Dendritic cell treated with granulocyte-macrophage colony-stimulating factor and Interleukin-4, amounts not matched to agents 40 ng/mL and 50 ng/mL, for 4 days (primary cell): Measurements from ENCODE around the gene COX7B2.

Experiments
- H3K27ac Mint-ChIP-seq: one replicate; pipeline ENCODE4 v1.8.0; 2022; ENCODE audit warnings: mild to moderate bottlenecking, mixed read lengths
- H3K27me3 Mint-ChIP-seq: one replicate; pipeline ENCODE4 v1.8.0; 2022; ENCODE audit warnings: mild to moderate bottlenecking, mixed read lengths
- H3K36me3 Mint-ChIP-seq: one replicate; pipeline ENCODE4 v1.8.0; 2022; ENCODE audit warnings: low read depth, mixed read lengths
- H3K4me1 Mint-ChIP-seq: one replicate; pipeline ENCODE4 v1.8.0; 2022; ENCODE audit warnings: low read depth, mixed read lengths
- H3K4me3 Mint-ChIP-seq: one replicate; pipeline ENCODE4 v1.8.0; 2022; ENCODE audit warnings: mild to moderate bottlenecking, moderate library complexity, mixed read lengths
- H3K9me3 Mint-ChIP-seq: one replicate; pipeline ENCODE4 v1.8.0; 2022; ENCODE audit warnings: mixed read lengths
- intact Hi-C: fragments of 100-400 bp; cut with micrococcal nuclease; formaldehyde crosslinking; loops from one replicate; pipeline ENCODE4 v1.15.0; 2022

COX7B2 gene

GRCh38 chr4:46909078-46909477 is at the start of gene COX7B2:
TSS of gene COX7B2 (minus strand) at chr4:46909245. CDS start at chr4:46735192, 174,053 bp downstream.
- Mint-ChIP-seq H3K4me1 (no peaks in the 10 kb centered on the region), H3K27ac (no peak within 1 kb of the TSS), H3K9me3 (peaks cover 20% of the 10 kb centered on the region), H3K36me3 (no peaks in the 10 kb centered on the region), H3K4me3 (no peak within 1 kb of the TSS), H3K27me3 (no peaks in the 10 kb centered on the region)
- intact Hi-C loops: no loop called here

GRCh38 chr4:46956451-46956850 is 47.4 kb upstream of the COX7B2 start:
- Mint-ChIP-seq H3K4me1 (no peaks in the 10 kb centered on the region), H3K27me3 (peaks cover 1% of the 10 kb centered on the region), H3K4me3 (no peak overlapping the region), H3K9me3 (no peaks in the 10 kb centered on the region), H3K36me3 (no peaks in the 10 kb centered on the region), H3K27ac (no peak overlapping the region)
- intact Hi-C loops: no loop called here

GRCh38 chr4:46955601-46956000 is 46.6 kb upstream of the COX7B2 start:
- no peak overlapping the region for H3K27ac Mint-ChIP-seq
- H3K4me3 Mint-ChIP-seq: no peak overlapping the region
- H3K36me3 Mint-ChIP-seq: no peaks in the 10 kb centered on the region
- no peaks in the 10 kb centered on the region for H3K9me3 Mint-ChIP-seq
- peaks cover 1% of the 10 kb centered on the region for H3K27me3 Mint-ChIP-seq
- no peaks in the 10 kb centered on the region for H3K4me1 Mint-ChIP-seq
- intact Hi-C loops: no loop called here

- Mint-ChIP-seq H3K36me3 (no peaks in the 10 kb centered on the region), H3K9me3 (no peaks in the 10 kb centered on the region), H3K4me3 (no peak overlapping the region), H3K4me1 (no peaks in the 10 kb centered on the region), H3K27ac (no peak overlapping the region), H3K27me3 (peaks cover 1% of the 10 kb centered on the region)
- intact Hi-C loops: no loop called here
Observed at GRCh38 chr4:46954643-46955042, 45.6 kb upstream of the COX7B2 start.

GRCh38 chr4:46953564-46953963 is 44.5 kb upstream of the COX7B2 start:
- Mint-ChIP-seq H3K4me3 (no peak overlapping the region), H3K36me3 (no peaks in the 10 kb centered on the region), H3K9me3 (no peaks in the 10 kb centered on the region), H3K4me1 (no peaks in the 10 kb centered on the region), H3K27ac (no peak overlapping the region), H3K27me3 (peaks cover 1% of the 10 kb centered on the region)
- intact Hi-C loops: no loop called here

- Mint-ChIP-seq H3K9me3 (no peaks in the 10 kb centered on the region), H3K36me3 (no peaks in the 10 kb centered on the region), H3K4me3 (no peak overlapping the region), H3K4me1 (no peaks in the 10 kb centered on the region), H3K27ac (no peak overlapping the region), H3K27me3 (peaks cover 1% of the 10 kb centered on the region)
- intact Hi-C loops: no loop called here
Observed at GRCh38 chr4:46952451-46952850, 43.4 kb upstream of the COX7B2 start.

- intact Hi-C loops: no loop called here
- no peak overlapping the region for H3K27ac Mint-ChIP-seq
- H3K4me3 Mint-ChIP-seq: no peak overlapping the region
- H3K9me3 Mint-ChIP-seq: no peaks in the 10 kb centered on the region
- no peaks in the 10 kb centered on the region for H3K36me3 Mint-ChIP-seq
- no peaks in the 10 kb centered on the region for H3K4me1 Mint-ChIP-seq
- H3K27me3 Mint-ChIP-seq: peaks cover 1% of the 10 kb centered on the region
Observed at GRCh38 chr4:46950826-46951225, 41.8 kb upstream of the COX7B2 start.

- Mint-ChIP-seq H3K4me1 (no peaks in the 10 kb centered on the region), H3K36me3 (no peaks in the 10 kb centered on the region), H3K27ac (no peak overlapping the region), H3K27me3 (peaks cover 1% of the 10 kb centered on the region), H3K9me3 (no peaks in the 10 kb centered on the region), H3K4me3 (no peak overlapping the region)
- intact Hi-C loops: no loop called here
Observed at GRCh38 chr4:46949822-46950221, 40.8 kb upstream of the COX7B2 start.

GRCh38 chr4:46947541-46947940 is 38.5 kb upstream of the COX7B2 start:
- Mint-ChIP-seq H3K27me3 (peaks cover 5% of the 10 kb centered on the region), H3K4me1 (no peaks in the 10 kb centered on the region), H3K4me3 (no peak overlapping the region), H3K9me3 (no peaks in the 10 kb centered on the region), H3K27ac (no peak overlapping the region), H3K36me3 (no peaks in the 10 kb centered on the region)
- intact Hi-C loops: no loop called here

- Mint-ChIP-seq H3K4me3 (no peak overlapping the region), H3K36me3 (no peaks in the 10 kb centered on the region), H3K27ac (no peak overlapping the region), H3K27me3 (peaks cover 5% of the 10 kb centered on the region), H3K4me1 (no peaks in the 10 kb centered on the region), H3K9me3 (no peaks in the 10 kb centered on the region)
- intact Hi-C loops: no loop called here
Observed at GRCh38 chr4:46946919-46947536, 38.0 kb upstream of the COX7B2 start.

GRCh38 chr4:46945062-46945461 is 36.0 kb upstream of the COX7B2 start:
- Mint-ChIP-seq H3K27me3 (peaks cover 5% of the 10 kb centered on the region), H3K27ac (no peak overlapping the region), H3K9me3 (no peaks in the 10 kb centered on the region), H3K4me3 (no peak overlapping the region), H3K36me3 (no peaks in the 10 kb centered on the region), H3K4me1 (no peaks in the 10 kb centered on the region)
- intact Hi-C loops: no loop called here

GRCh38 chr4:46944345-46944744 is 35.3 kb upstream of the COX7B2 start:
- Mint-ChIP-seq H3K27me3 (peaks cover 5% of the 10 kb centered on the region), H3K36me3 (no peaks in the 10 kb centered on the region), H3K27ac (no peak overlapping the region), H3K9me3 (no peaks in the 10 kb centered on the region), H3K4me1 (no peaks in the 10 kb centered on the region), H3K4me3 (no peak overlapping the region)
- intact Hi-C loops: no loop called here

GRCh38 chr4:46937493-46937892 is 28.4 kb upstream of the COX7B2 start:
- Mint-ChIP-seq H3K27me3 (peaks cover 3% of the 10 kb centered on the region), H3K4me1 (no peaks in the 10 kb centered on the region), H3K27ac (no peak overlapping the region), H3K9me3 (no peaks in the 10 kb centered on the region), H3K36me3 (no peaks in the 10 kb centered on the region), H3K4me3 (no peak overlapping the region)
- intact Hi-C loops: loop anchor here (5.0 to 10.0 kb wide), 2 partner anchors 95 to 627 kb away; partner anchors contain the start of gene GABRB1

GRCh38 chr4:46934726-46935125 is 25.7 kb upstream of the COX7B2 start:
- no peak overlapping the region for H3K4me3 Mint-ChIP-seq
- H3K27me3 Mint-ChIP-seq: peaks cover 4% of the 10 kb centered on the region
- H3K9me3 Mint-ChIP-seq: no peaks in the 10 kb centered on the region
- H3K27ac Mint-ChIP-seq: no peak overlapping the region
- no peaks in the 10 kb centered on the region for H3K4me1 Mint-ChIP-seq
- intact Hi-C loops: loop anchor here (5.0 to 10.0 kb wide), 4 partner anchors 98 to 630 kb away; partner anchors contain the start of gene GABRB1
- H3K36me3 Mint-ChIP-seq: no peaks in the 10 kb centered on the region

GRCh38 chr4:46933686-46934085 is 24.6 kb upstream of the COX7B2 start:
- intact Hi-C loops: loop anchor here (5.0 to 10.0 kb wide), 3 partner anchors 284 to 631 kb away; no protein-coding TSS in a partner anchor
- no peak overlapping the region for H3K27ac Mint-ChIP-seq
- H3K9me3 Mint-ChIP-seq: no peaks in the 10 kb centered on the region
- H3K4me3 Mint-ChIP-seq: no peak overlapping the region
- H3K27me3 Mint-ChIP-seq: peaks cover 5% of the 10 kb centered on the region
- no peaks in the 10 kb centered on the region for H3K36me3 Mint-ChIP-seq
- H3K4me1 Mint-ChIP-seq: no peaks in the 10 kb centered on the region
